Temporal lobe (tissue), 2 donors: Measurements from ENCODE around the gene NCSTN. TPM values are rescaled to one million over a fixed set of nuclear protein-coding genes. Genes with fewer than 3 reads are reported as not detected.

Experiments
- small RNA-seq: library from RNA; depleted of rRNA; stranded (forward); fragments of <200 nt; gene quantifications from one replicate; pipeline ENCODE3, GENCODE V24; 2014; ENCODE audit warnings: low replicate concordance
- total RNA-seq: library from RNA; depleted of rRNA; stranded (reverse); fragments of >200 nt; gene quantifications from one replicate; pipeline ENCODE4 v1.2.3, GENCODE V29; 2014

NCSTN gene
- total RNA-seq, 1 donor from 2014 or later: 72.5 TPM

Small RNAs within 50 kb of the gene (small RNA-seq; reads per million reads assigned to genes)
- gene RF00019: not detected
- 0.08 reads per million for gene RNU4-42P

Other genes with a start within 250 kb of the NCSTN start
- 43.5 TPM for gene IGSF8, start 244.8 kb upstream of the NCSTN start, total RNA-seq
- 93.2 TPM for gene ATP1A2, start 227.6 kb upstream of the NCSTN start, total RNA-seq
- gene ATP1A4, start 191.8 kb upstream of the NCSTN start, total RNA-seq: under 0.01 TPM
- 7.6 TPM for gene CASQ1, start 152.8 kb upstream of the NCSTN start, total RNA-seq
- 178 TPM for gene PEA15, start 138.0 kb upstream of the NCSTN start, total RNA-seq
- gene DCAF8, start 80.8 kb upstream of the NCSTN start, total RNA-seq: 47.9 TPM
- 21.1 TPM for gene PEX19, start 58.2 kb upstream of the NCSTN start, total RNA-seq
- 121 TPM for gene COPA, start 133 bp upstream of the NCSTN start, total RNA-seq
- 0.98 TPM for gene NHLH1, start 23.7 kb downstream of the NCSTN start, total RNA-seq
- gene VANGL2, start 57.2 kb downstream of the NCSTN start, total RNA-seq: 19.4 TPM
- gene SLAMF6, start 179.9 kb downstream of the NCSTN start, total RNA-seq: not detected
- 2.2 TPM for gene CD84, start 236.1 kb downstream of the NCSTN start, total RNA-seq